ENCODE measurements around the gene LDLR.

DNA sequence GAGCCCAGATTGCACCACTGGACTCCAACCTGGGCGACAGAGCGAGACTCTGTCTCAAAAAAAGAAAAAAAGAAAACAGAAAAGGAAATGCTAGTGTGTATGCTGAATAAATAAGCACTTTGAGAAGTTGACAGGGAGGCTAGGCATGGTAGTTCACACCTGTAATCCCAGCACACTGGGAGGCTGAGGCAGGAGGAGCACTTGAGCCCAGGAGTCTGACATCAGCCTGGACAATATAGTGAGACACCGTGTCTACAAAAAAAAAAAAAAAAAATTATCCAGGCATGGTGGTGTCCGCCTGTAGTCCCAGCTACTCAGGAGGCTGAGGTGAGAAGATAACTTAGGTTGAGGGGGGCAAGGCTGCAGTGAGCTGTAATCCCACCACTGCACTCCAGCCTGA lies 19.1 kb upstream of the LDLR start:
- TF ChIP-seq EP300 (IDR thresholded peaks at IDR 0.05) (no peak), POLR2A (IDR thresholded peaks at IDR 0.05; ENCODE audit: low read length) (no peak)
